GM12878 (cell line): Measurements from ENCODE around the gene BPIFA1.

Source experiments
- CREB1 ChIP-seq: IDR thresholded peaks from 2 replicates; pipeline ENCODE4 v1.6.1; 2012; ENCODE audit warnings: low read depth, mild to moderate bottlenecking, inconsistent platforms
- CTCF ChIP-seq, 3 experiments: IDR thresholded peaks in 2 of 3; conservative IDR thresholded peaks in 1 of 3; 2 replicates each; pipeline ENCODE4 v1.5.1; 2011; ENCODE audit warnings: low read depth in 3 of 3, low read length in 3 of 3, mild to moderate bottlenecking in 3 of 3, control low read depth in 2 of 3, moderate library complexity in 2 of 3, inconsistent platforms in 1 of 3, mixed read lengths in 1 of 3; ENCODE audit not compliant: control insufficient read depth in 2 of 3, insufficient read depth in 1 of 3; ENCODE audit errors: extremely low read depth in 1 of 3

GRCh38 chr20:33239979-33240736 lies 4.4 kb downstream of the BPIFA1 start:
- TF ChIP-seq CREB1: no peak
- no peak for TF ChIP-seq CTCF (IDR thresholded peaks at IDR 0.05 in 2 of 3, conservative IDR thresholded peaks at IDR 0.05 in 1 of 3; ENCODE audit: control insufficient read depth in 2 of 3, extremely low read depth in 1 of 3, insufficient read depth in 1 of 3, low read depth in 3 of 3, low read length in 3 of 3)
